H1 (cell line): Measurements from ENCODE around the gene HEBP2. TPM values are rescaled to one million over a fixed set of nuclear protein-coding genes. Genes with fewer than 3 reads are reported as not detected.

Experiments
- CTCF ChIA-PET: fragments of 300-600 bp; sonication (Branson Sonifier 250); formaldehyde crosslinking; loops from one replicate; lab custom pipeline; 2021; ENCODE audit not compliant: partially characterized antibody; lab: Charles Lee
- POLR2A ChIA-PET: fragments of 300-600 bp; sonication (Branson Sonifier 250); formaldehyde crosslinking; loops from one replicate; lab custom pipeline; 2021; ENCODE audit warnings: inconsistent platforms; ENCODE audit not compliant: partially characterized antibody; lab: Charles Lee
- DNase-seq, 2 experiments: peaks; one replicate each; pipeline versions ENCODE4 v3.0.0 to v3.0.0-alpha.2; 2010 to 2022; ENCODE audit warnings: low spot score in 2 of 2, low read depth in 1 of 2, mixed read lengths in 1 of 2
- FAIRE-seq: peaks from 2 replicates; lab custom pipeline; 2011; peaks lifted over from hg19 to GRCh38; lab: Jason Lieb, UNC
- H2AFZ ChIP-seq: 2 replicates; pipeline ENCODE4 v1.8.1; 2012; ENCODE audit warnings: low read length, inconsistent platforms
- H2AK5ac ChIP-seq: 2 replicates; pipeline ENCODE4 v1.6.1; 2013; ENCODE audit warnings: low read depth, low read length
- H2BK120ac ChIP-seq: replicated peaks from 2 replicates; pipeline ENCODE3; 2013; ENCODE audit warnings: low read depth, low read length, inconsistent platforms
- H2BK12ac ChIP-seq: 2 replicates; pipeline ENCODE4 v1.6.1; 2013; ENCODE audit warnings: low read depth, low read length
- H2BK15ac ChIP-seq: 2 replicates; pipeline ENCODE4 v1.6.1; 2013; ENCODE audit warnings: low read length
- H2BK20ac ChIP-seq: 2 replicates; pipeline ENCODE4 v1.6.1; 2013; ENCODE audit warnings: low read length
- H2BK5ac ChIP-seq: 2 replicates; pipeline ENCODE4 v1.6.1; 2013; ENCODE audit warnings: low read depth, low read length
- H3K14ac ChIP-seq: 2 replicates; pipeline ENCODE4 v1.6.1; 2013; ENCODE audit warnings: inconsistent platforms; ENCODE audit not compliant: insufficient read length
- H3K18ac ChIP-seq: 2 replicates; pipeline ENCODE4 v1.6.1; 2013; ENCODE audit warnings: low read length; ENCODE audit errors: extremely low read depth
- H3K23ac ChIP-seq: 2 replicates; pipeline ENCODE4 v1.6.1; 2013; ENCODE audit warnings: inconsistent platforms; ENCODE audit not compliant: insufficient read length
- H3K23me2 ChIP-seq: 2 replicates; pipeline ENCODE4 v1.6.1; 2013; ENCODE audit warnings: low read depth, low read length
- H3K27ac ChIP-seq: 2 replicates; pipeline ENCODE4 v1.6.1; 2011; ENCODE audit warnings: low read depth, low read length, inconsistent platforms
- H3K27me3 ChIP-seq, 4 experiments: replicated peaks in 1 of 4; 1 replicate in 1 of 4; 2 replicates in 3 of 4; pipeline versions ENCODE4 v1.6.1 to v1.8.1; 2011 to 2013; ENCODE audit warnings: low read length in 3 of 4, mild to moderate bottlenecking in 3 of 4, inconsistent platforms in 2 of 4, mixed read lengths in 2 of 4, moderate library complexity in 1 of 4; ENCODE audit not compliant: control insufficient read depth in 3 of 4, insufficient read depth in 3 of 4; ENCODE audit errors: extremely low read depth in 1 of 4
- H3K36me3 ChIP-seq, 4 experiments: 2 replicates each; pipeline versions ENCODE4 v1.6.1 to v1.8.1; 2011 to 2013; ENCODE audit warnings: mild to moderate bottlenecking in 4 of 4, low read length in 3 of 4, moderate library complexity in 2 of 4, control low read depth in 1 of 4, inconsistent platforms in 1 of 4; ENCODE audit not compliant: insufficient read depth in 4 of 4, control insufficient read depth in 2 of 4
- H3K4ac ChIP-seq: replicated peaks from 2 replicates; pipeline ENCODE3; 2013; ENCODE audit warnings: low read length, low read depth, mixed read lengths, inconsistent platforms; ENCODE audit not compliant: insufficient read length
- H3K4me1 ChIP-seq, 4 experiments: replicated peaks in 1 of 4; 1 replicate in 1 of 4; 2 replicates in 3 of 4; pipeline versions ENCODE4 v1.6.1 to v1.8.1; 2011 to 2013; ENCODE audit warnings: low read length in 3 of 4, inconsistent platforms in 2 of 4, mixed read lengths in 1 of 4; ENCODE audit not compliant: insufficient read depth in 4 of 4, control insufficient read depth in 3 of 4
- H3K4me2 ChIP-seq, 2 experiments: 2 replicates each; pipeline versions ENCODE4 v1.6.1 to v1.8.1; 2011 to 2013; ENCODE audit warnings: low read depth in 2 of 2, low read length in 2 of 2, control low read depth in 1 of 2, inconsistent platforms in 1 of 2, mild to moderate bottlenecking in 1 of 2; ENCODE audit not compliant: insufficient read depth in 1 of 2
- H3K4me3 ChIP-seq, 4 experiments: fragments of 200-600, 300-600 bp in 1 of 4; sonication (generic), shearing (Covaris generic), sonication (Bioruptor Twin) in 1 of 4; 2 replicates each; pipeline versions ENCODE4 v1.5.1 to v1.8.1; 2011 to 2016; ENCODE audit warnings: low read length in 4 of 4, low read depth in 3 of 4, control low read depth in 2 of 4, inconsistent platforms in 2 of 4, mild to moderate bottlenecking in 2 of 4, mixed read lengths in 1 of 4, moderate library complexity in 1 of 4; ENCODE audit not compliant: insufficient read depth in 2 of 4; ENCODE audit errors: extremely low read depth in 1 of 4
- H3K56ac ChIP-seq: replicated peaks from 2 replicates; pipeline ENCODE3; 2013; ENCODE audit warnings: low read depth, mild to moderate bottlenecking, mixed read lengths, low read length, inconsistent platforms; ENCODE audit not compliant: insufficient read length
- H3K79me1 ChIP-seq: 2 replicates; pipeline ENCODE4 v1.6.1; 2013; ENCODE audit warnings: low read depth, low read length, control low read depth
- H3K79me2 ChIP-seq, 2 experiments: 2 replicates each; pipeline versions ENCODE4 v1.6.1 to v1.8.1; 2012 to 2013; ENCODE audit warnings: low read length in 2 of 2, mild to moderate bottlenecking in 2 of 2, inconsistent platforms in 1 of 2; ENCODE audit not compliant: insufficient read depth in 2 of 2, control insufficient read depth in 1 of 2
- H3K9ac ChIP-seq, 4 experiments: replicated peaks in 1 of 4; 1 replicate in 1 of 4; 2 replicates in 3 of 4; pipeline versions ENCODE4 v1.6.1 to v1.8.1; 2011 to 2013; ENCODE audit warnings: low read depth in 3 of 4, low read length in 3 of 4, control low read depth in 2 of 4, mild to moderate bottlenecking in 2 of 4, moderate library complexity in 2 of 4, inconsistent platforms in 1 of 4; ENCODE audit errors: extremely low read depth in 1 of 4
- H3K9me3 ChIP-seq, 2 experiments: 2 replicates each; pipeline versions ENCODE4 v1.6.1 to v1.8.1; 2012 to 2013; ENCODE audit warnings: mild to moderate bottlenecking in 2 of 2, moderate library complexity in 2 of 2, control low read depth in 1 of 2, inconsistent platforms in 1 of 2, low read depth in 1 of 2, low read length in 1 of 2, mixed read lengths in 1 of 2; ENCODE audit not compliant: insufficient read depth in 2 of 2
- H4K20me1 ChIP-seq, 2 experiments: replicated peaks in 1 of 2; 2 replicates each; pipeline versions ENCODE3 to v1.8.1; 2011 to 2013; ENCODE audit warnings: inconsistent platforms in 2 of 2, low read length in 2 of 2, mild to moderate bottlenecking in 1 of 2; ENCODE audit not compliant: insufficient read depth in 2 of 2, control insufficient read depth in 1 of 2
- H4K5ac ChIP-seq: 2 replicates; pipeline ENCODE4 v1.6.1; 2013; ENCODE audit warnings: low read length, low read depth, mixed read lengths, inconsistent platforms; ENCODE audit not compliant: insufficient read length
- H4K8ac ChIP-seq: 2 replicates; pipeline ENCODE4 v1.8.0; 2013; ENCODE audit warnings: mild to moderate bottlenecking, moderate library complexity, low read length, inconsistent platforms; ENCODE audit not compliant: insufficient read depth; ENCODE audit errors: extremely low read depth
- H4K91ac ChIP-seq: replicated peaks from 2 replicates; pipeline ENCODE3; 2013; ENCODE audit warnings: low read length, mixed read lengths, inconsistent platforms; ENCODE audit not compliant: insufficient read length
- CBX8 ChIP-seq: fragments of 300-800, 300-1000 bp; sonication (generic); IDR thresholded peaks from 2 replicates; pipeline ENCODE4 v1.7.1; 2016; ENCODE audit warnings: low read depth, low read length, borderline replicate concordance
- E2F6 ChIP-seq: IDR thresholded peaks from 2 replicates; pipeline ENCODE4 v1.6.1; 2012; ENCODE audit warnings: inconsistent platforms
- EZH2 ChIP-seq: fragments of 200-600 bp; sonication (generic); IDR thresholded peaks from 2 replicates; pipeline ENCODE4 v1.7.1; 2012; ENCODE audit warnings: low read depth, mild to moderate bottlenecking, moderate library complexity, low read length, inconsistent platforms; ENCODE audit not compliant: severe bottlenecking
- PHF8 ChIP-seq: fragments of 200-600 bp; sonication (generic); conservative IDR thresholded peaks from 2 replicates; pipeline ENCODE4 v1.7.1; 2012; ENCODE audit warnings: low read depth, mild to moderate bottlenecking, inconsistent platforms, low read length, moderate library complexity
- RFX5 ChIP-seq: IDR thresholded peaks from 2 replicates; pipeline ENCODE4 v1.6.1; 2011; ENCODE audit warnings: low read depth, low read length, improper control_type of control experiment, borderline replicate concordance
- SAP30 ChIP-seq: fragments of 300-600 bp; sonication (generic); IDR thresholded peaks from 2 replicates; pipeline ENCODE4 v1.7.1; 2012; ENCODE audit warnings: low read length, moderate library complexity, mild to moderate bottlenecking, inconsistent platforms; ENCODE audit not compliant: insufficient read depth, insufficient replicate concordance
- SIX5 ChIP-seq: IDR thresholded peaks from 2 replicates; pipeline ENCODE4 v1.6.1; 2011; ENCODE audit warnings: mild to moderate bottlenecking, low read depth, low read length
- SP2 ChIP-seq: IDR thresholded peaks from 2 replicates; pipeline ENCODE4 v1.6.1; 2012; ENCODE audit warnings: mild to moderate bottlenecking, low read length, inconsistent platforms
- SP4 ChIP-seq: IDR thresholded peaks from 2 replicates; pipeline ENCODE4 v1.6.1; 2012; ENCODE audit warnings: low read length, inconsistent platforms
- SUZ12 ChIP-seq: fragments of 200-600 bp; sonication (generic); IDR thresholded peaks from 2 replicates; pipeline ENCODE4 v1.6.1; 2012; ENCODE audit warnings: mild to moderate bottlenecking, inconsistent platforms, low read length, moderate library complexity, mixed read lengths
- TCF12 ChIP-seq: IDR thresholded peaks from 2 replicates; pipeline ENCODE4 v1.6.1; 2011; ENCODE audit warnings: low read depth, mild to moderate bottlenecking, low read length
- USF2 ChIP-seq: IDR thresholded peaks from 2 replicates; pipeline ENCODE4 v1.6.1; 2011; ENCODE audit warnings: low read length, improper control_type of control experiment
- YY1 ChIP-seq: IDR thresholded peaks from 2 replicates; pipeline ENCODE4 v1.6.1; 2011; ENCODE audit warnings: low read depth, mild to moderate bottlenecking, low read length
- WGBS, 2 experiments: shearing (Covaris generic) in 1 of 2; methylation state at CpG; one replicate each; pipeline versions ENCODE4 v1.1.6 to v1.1.7; 2013 to 2015; ENCODE audit warnings: low lambda C conversion rate in 2 of 2, mixed read lengths in 2 of 2, inconsistent platforms in 1 of 2, low coverage in 1 of 2, missing lambda C conversion rate in 1 of 2; ENCODE audit not compliant: insufficient replicate concordance in 2 of 2, insufficient coverage in 1 of 2, insufficient read length in 1 of 2; ENCODE audit errors: extremely low coverage in 1 of 2, missing lambda C conversion rate in 1 of 2; 5-methylcytosine and 5-hydroxymethylcytosine counted together
- polyA plus RNA-seq, 7 experiments: library from polyadenylated mRNA; depleted of rRNA in 3 of 7; stranded (reverse) in 5 of 7; unstranded in 2 of 7; fragments of >200 nt in 5 of 7; fragments of 200-250 nt in 2 of 7; gene quantifications; 1 replicate in 5 of 7; 2 replicates in 1 of 7; 4 replicates in 1 of 7; pipeline versions ENCODE4 v1.2.1 to v1.2.3, GENCODE V29; 2011 to 2013; ENCODE audit warnings: missing spikeins in 2 of 7, mixed read lengths in 2 of 7
- total RNA-seq: library from RNA; stranded (reverse); fragmentation: NEBNext Ultra II Directional; extraction: Animal tissue kit (Norgen Biotek cat#: 25700); gene quantifications from 2 replicates; pipeline ENCODE4 v1.2.1, GENCODE V29; 2021

Gene HEBP2
- total and polyA plus RNA-seq, 2 of the 8 experiments (the other 6 are each of a cell fraction or from before 2014, with no cell fraction given), result 6.5 to 37.9 TPM

GRCh38 chr6:138400326-138400725 lies 3.7 kb upstream of the HEBP2 start:
- H3K4ac ChIP-seq, result no peak overlapping the region
- H3K79me2 ChIP-seq, result no peaks in the 10 kb centered on the region
- no peak overlapping the region for H3K14ac ChIP-seq
- H3K4me2 ChIP-seq, result no peak overlapping the region
- H4K8ac ChIP-seq, result no peak overlapping the region
- no peak overlapping the region for H3K27ac ChIP-seq
- no peak overlapping the region for H2BK20ac ChIP-seq
- no peak overlapping the region for H2BK12ac ChIP-seq
- no peak for DNase-seq
- H3K36me3 ChIP-seq, result no peaks in the 10 kb centered on the region
- TF ChIP-seq E2F6, result no peak
- no peak for TF ChIP-seq EZH2
- TF ChIP-seq SUZ12, result no peak
- TF ChIP-seq SAP30, result no peak
- TF ChIP-seq SP4, result no peak
- no peak for TF ChIP-seq SP2
- no peak for TF ChIP-seq PHF8
- no peak for TF ChIP-seq YY1
- TF ChIP-seq SIX5, result no peak
- no peak for TF ChIP-seq CBX8
- TF ChIP-seq RFX5, result no peak
- no peak for TF ChIP-seq USF2
- TF ChIP-seq TCF12, result no peak
- no peak overlapping the region for H4K5ac ChIP-seq
- H3K9ac ChIP-seq, result no peak overlapping the region
- no peaks in the 10 kb centered on the region; a peak in 1 of 7 replicates for H3K27me3 ChIP-seq
- H4K91ac ChIP-seq, result no peak overlapping the region
- peaks cover 0 to 3% (median 0%) of the 10 kb centered on the region in 4 experiments; a peak in 3 of 7 replicates for H3K4me1 ChIP-seq
- ChIA-PET CTCF (interaction anchor here (1.2 kb wide), 1 partner anchor 10 kb away, joined by 3 read pairs; no protein-coding TSS in a partner anchor), POLR2A (no interaction called here)
- H2BK120ac ChIP-seq, result no peak overlapping the region
- peaks cover 6% of the 10 kb centered on the region; the same call in 1 of the 2 replicates for H3K23me2 ChIP-seq
- no peak for FAIRE-seq
- H3K79me1 ChIP-seq, result no peaks in the 10 kb centered on the region
- no peak overlapping the region for H3K4me3 ChIP-seq
- H3K56ac ChIP-seq, result no peak overlapping the region
- no peak overlapping the region for H3K18ac ChIP-seq
- no peak overlapping the region for H2AFZ ChIP-seq
- H3K23ac ChIP-seq, result no peak overlapping the region
- 89% methylated on average over 3 of the region's 3 CpGs; no CpG with 5 or more reads in 1 of the 2 experiments for WGBS, 2 experiments
- no peak overlapping the region for H2BK5ac ChIP-seq
- H2BK15ac ChIP-seq, result no peak overlapping the region
- no peak overlapping the region for H2AK5ac ChIP-seq
- no peaks in the 10 kb centered on the region for H4K20me1 ChIP-seq
- no peaks in the 10 kb centered on the region for H3K9me3 ChIP-seq
